ENCODE results near the gene RPL39L.

DNA sequence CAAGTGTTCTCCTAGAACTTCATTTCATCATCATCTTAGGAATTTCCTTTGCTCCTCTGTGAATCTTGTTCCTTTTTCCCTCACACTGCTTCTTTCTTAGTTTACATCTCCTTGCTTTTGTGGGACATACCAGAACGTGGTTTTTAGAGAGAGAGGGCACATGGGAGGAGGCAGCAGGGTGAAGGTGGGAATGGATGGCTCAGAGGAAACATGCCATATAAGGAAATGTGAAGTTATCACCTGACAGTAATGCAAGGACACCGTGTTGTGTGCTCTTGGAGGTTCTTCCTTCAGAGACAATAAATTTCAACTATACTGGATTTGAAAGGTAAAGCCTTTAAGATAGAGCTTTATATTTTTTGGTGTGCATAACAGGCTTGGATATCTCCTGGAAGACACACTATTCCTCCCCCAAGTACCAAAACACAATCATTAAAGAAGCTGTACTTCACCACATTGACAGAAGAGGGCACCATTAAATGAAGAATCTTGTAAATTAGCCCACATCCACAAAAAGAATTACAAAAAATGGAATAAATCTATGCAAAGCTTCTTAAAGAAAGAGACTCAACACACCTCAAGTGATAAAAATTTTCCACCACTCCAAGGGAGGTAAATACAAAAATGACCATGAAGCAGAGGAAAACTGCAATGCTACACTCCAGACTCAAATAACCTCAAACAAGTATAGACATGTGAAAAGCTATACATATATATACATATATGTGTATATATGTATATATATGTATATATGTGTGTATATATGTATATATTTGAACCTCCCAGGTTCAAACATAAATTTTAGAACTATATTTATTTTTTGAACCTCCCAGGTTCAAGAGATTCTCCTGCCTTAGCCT lies 26.1 kb downstream of the RPL39L start:
- TF ChIP-seq EZH2 (IDR thresholded peaks at IDR 0.05) (no peak), POLR2AphosphoS5 (IDR thresholded peaks at IDR 0.05; ENCODE audit: borderline replicate concordance, low read depth, low read length) (no peak), FOXP2 (optimal IDR thresholded peaks at IDR 0.05; ENCODE audit: control extremely low read depth, extremely low read length, insufficient read depth) (no peak)
